Right lobe of liver (tissue), 4 donors: ENCODE data around the gene KATNAL1.

Experiments
- CTCF ChIP-seq, 4 donors: fragments of 200-600 bp in 3 of 4; fragments of 450-650 bp in 1 of 4; IDR thresholded peaks; one replicate each; pipeline versions ENCODE4 v1.5.1 to v1.8.0; 2016 to 2022; ENCODE audit warnings: antibody characterized with exemption in 4 of 4, mild to moderate bottlenecking in 2 of 4
- POLR2A ChIP-seq: fragments of 450-650 bp; IDR thresholded peaks from one replicate; pipeline ENCODE4 v1.6.1; 2017; ENCODE audit warnings: antibody characterized with exemption, mild to moderate bottlenecking
- donor health status: DM: no; HTN: no; CAD: no.
- donor health status: DM: no; HTN: no; CAD: no.
- donor health status: DM: no; HTN: yes; CAD: no.

- TF ChIP-seq CTCF (IDR thresholded peaks at IDR 0.05) (no peak), POLR2A (no peak)
Measured at GRCh38 chr13:30192320-30193093, 114.8 kb downstream of the KATNAL1 start.
